GM21390 (cell line): ENCODE measurements around the gene SEC16A.

Source experiments
- ATAC-seq: cut with Tn5 transposase; IDR thresholded peaks from one replicate; pipeline ENCODE4 v1.9.1; 2021; ENCODE audit not compliant: unreplicated experiment

The SEC16A gene

DNA sequence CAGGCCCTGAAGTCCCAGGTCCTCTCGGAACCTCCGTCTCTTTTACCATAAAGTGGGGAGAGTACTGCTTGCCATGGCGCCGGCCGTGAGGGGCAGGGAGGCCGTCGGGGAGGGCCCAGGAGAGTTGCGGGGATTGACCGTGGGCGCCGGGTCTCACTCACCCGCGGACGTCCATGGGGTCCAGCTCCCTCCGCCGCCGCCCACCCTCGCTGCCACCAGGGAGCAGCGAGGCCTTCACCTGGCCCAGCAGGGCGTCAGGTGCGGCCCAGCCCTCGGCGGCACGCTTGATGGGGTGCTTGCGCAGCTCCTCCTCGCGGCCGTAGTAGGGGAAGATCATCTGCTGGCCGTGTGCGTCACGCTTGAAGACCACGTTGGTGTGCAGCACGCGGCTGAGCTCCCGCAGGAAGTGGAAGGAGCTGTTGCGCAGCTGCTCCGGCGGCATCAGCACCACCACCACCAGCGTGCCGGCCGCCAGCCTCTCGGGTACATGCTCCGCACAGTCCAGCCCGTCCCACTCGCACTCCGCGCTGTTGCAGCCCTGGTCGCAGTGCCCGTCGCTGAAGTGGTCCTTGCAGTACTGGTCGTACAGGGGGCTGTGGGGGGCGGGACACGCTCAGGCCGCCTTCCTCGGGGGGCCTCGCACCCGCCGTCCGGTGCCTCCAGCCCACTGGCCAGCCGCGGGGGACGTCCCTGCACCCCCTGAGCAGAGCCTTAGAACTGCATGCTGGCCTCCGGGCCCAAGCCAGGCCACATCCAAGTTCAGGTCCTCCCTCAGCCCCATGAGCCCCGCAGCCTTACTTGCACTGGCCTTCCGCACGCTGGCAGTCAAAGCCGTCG lies 21.9 kb upstream of the SEC16A start:
- no peak for ATAC-seq

DNA sequence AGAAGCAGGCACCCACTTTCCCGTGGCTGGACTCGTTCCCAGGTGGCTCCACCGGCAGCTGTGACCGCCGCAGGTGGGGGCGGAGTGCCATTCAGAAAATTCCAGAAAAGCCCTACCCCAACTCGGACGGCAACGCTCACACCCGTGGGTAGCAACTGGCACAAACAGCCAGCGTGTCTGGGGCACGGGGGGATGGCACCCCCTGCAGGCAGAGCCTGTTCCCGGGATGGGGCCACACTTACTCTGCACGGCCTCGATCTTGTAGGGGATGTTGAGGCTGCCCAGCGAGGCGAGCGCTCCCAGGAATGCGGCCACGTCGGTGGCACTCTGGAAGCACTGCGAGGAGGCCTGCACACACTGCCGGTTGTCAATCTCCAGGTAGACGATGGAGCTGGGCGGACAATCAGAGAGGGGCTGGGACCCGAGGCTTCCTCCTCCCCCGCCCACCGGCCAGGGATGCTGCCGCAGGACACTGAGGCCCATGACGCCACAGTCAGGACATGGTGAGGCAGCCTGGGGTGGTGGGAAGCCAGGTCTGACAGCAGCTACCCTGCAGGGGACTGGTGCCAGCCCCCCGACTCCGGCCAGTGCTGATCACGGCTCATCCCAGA lies 20.2 kb upstream of the SEC16A start:
- ATAC-seq, result no peak

DNA sequence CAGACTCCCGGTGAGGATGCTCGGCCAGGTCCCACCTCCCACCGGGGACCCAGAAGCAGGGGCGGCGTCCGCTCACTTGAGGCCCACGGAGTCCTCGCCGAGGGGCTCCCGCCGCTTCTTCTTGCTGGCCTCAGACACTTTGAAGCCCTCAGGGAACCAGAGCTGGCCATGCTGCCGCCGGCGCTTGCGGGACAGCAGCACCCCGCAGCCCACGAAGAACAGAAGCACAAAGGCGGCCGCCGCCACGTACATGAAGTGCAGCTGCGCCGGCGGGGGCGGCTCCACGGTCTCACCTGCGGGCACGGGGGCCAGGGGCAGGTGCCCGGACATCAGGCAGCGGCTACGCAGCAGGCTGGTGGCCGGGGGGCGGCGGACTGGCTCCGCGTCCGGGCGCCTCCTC lies 19.4 kb upstream of the SEC16A start:
- ATAC-seq, result no peak

DNA sequence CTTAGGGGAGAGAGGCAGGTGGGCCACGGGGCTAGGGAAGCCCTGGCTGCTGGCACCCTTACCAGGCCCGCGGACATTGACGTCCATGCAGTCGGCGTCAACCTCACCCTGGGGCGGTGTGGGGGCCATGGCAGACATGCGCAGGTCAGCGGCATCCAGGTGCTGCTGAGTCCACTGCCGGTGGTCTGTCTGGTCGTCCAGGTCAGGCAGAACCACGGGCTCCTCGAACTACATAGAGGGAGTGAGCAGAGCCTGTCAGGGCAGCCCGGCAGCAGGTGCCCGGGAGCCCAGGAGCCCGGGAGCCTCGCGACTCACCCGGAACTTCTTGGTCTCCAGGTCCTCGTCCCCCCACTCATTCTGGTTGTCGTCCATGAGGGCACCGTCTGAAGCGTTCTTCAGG lies 18.8 kb upstream of the SEC16A start:
- ATAC-seq, result no peak

DNA sequence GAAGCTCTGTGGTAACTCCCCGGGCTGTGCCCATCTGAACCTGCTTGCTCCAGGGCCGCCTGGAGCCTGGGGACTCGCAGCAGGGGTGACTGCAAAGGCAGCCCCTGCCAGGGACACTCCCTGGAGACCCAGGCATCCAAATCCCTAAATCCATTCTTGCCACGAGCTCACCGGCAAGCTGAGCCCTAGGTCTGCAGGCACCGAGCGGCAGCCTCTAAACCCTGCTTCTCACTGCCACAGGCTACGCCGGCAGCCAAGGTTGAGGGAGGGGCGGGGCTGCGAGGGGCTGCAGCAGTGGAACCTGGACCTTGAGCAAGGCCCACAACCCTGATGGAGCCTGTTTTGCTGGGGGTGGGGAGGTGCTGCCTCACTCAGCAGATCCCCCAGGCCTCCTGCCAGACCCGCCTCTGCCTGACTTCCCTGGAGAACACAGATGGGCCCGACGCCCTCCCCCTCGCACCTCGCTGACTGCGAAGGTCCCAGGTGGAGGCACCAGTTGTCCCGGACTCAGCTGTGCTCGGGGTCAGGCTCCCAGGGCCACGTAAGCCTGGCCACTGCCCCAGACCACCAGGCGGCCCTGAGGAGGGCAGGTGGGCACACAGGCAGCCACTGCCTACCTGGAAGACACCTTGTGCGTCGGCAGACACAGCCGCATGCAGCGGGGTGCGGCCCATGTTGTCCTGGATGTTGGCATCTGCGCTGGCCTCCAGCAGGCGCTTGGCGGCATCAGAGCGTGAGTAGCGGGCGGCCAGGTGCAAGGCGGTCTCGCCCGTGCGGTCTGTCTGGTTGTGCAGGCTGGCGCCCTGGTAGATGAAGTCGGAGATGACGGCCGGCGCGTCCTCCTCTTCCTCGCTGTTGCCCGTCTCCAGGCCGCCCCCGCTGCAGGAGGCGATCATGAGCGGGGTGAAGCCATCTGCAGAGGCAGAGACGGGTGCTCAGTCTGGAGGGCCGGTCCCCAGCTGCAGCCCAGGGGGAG lies 17.4 kb upstream of the SEC16A start:
- ATAC-seq, result no peak

DNA sequence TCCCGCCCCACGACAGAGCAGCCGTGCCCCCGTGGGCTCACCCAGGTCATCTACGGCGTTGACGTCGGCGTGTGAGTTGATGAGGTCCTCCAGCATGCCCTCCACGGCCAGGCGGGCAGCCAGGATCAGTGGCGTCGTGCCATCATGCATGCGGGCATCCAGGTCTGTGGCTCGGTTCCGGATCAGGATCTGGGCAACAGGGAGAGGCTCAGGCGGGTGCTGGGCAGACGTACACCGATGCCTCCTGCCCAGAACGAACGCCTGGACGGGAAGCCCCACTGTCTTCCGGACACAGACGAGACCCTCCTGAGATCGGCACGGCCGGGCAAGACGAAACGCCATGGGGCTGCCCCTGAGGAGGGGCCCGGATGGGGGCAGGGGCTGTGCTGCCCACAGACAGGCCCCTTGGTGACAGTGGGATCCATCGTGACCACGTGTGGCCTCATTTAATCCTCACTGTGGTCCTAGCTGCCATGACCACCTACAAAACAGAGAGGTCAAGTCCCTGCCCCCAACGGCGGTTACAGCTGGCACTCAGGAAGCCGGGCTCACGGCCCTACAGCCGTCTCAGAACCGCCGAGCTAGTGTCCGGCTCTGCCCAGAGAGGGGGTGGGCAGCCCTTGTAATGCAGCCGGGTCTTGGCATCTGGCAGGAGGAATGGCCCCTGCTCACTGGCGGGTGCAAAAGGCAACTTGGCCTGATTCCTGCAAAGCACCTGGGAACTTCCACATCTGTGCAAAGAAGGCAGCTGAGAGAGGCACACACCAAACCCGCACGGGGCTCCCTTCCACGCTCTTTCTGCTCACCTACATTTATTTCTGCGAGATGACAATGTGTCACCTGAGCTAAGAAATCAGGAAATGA lies 16.5 kb upstream of the SEC16A start:
- ATAC-seq, result no peak

DNA sequence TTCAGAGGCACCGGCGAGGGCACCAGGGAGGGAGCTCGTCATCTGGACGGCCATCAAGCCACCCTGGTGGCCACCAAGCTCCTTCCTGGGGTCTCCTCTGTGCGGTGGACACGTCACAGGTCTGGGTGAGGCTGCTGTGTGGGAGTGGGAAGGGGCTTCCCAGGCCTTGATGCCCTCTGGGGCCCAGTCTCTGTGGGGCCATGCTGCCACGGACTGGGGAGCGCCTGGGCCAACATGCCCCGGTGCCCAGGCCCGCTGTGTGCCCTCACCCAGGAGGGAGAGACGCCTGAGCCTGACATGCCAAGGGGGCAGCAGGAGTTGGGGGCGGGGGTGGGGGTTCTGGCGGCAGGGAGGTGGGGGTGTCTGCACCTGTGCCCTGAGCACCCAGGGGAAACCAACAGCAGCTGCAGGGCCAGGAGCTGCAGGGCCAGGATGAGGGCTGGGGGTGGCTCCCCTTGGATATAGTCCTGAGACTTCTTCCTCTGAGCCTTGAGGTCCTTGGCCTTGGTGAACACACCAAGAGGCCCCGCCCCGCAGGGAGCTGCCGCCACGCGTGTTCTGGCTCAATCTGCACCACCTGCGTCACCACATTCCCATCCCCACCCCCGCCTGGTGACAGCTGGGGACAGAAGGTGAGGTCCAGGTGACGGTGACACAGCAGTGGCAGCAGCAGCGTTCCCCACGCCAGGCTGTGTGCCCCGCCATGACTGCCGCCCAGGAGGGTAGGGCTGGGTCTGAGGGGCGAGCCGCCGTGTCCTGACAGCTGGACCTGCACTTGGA lies 15.3 kb upstream of the SEC16A start:
- ATAC-seq, result no peak

- no peak for ATAC-seq
Observed at GRCh38 chr9:136496801-136497620, 14.2 kb upstream of the SEC16A start.

DNA sequence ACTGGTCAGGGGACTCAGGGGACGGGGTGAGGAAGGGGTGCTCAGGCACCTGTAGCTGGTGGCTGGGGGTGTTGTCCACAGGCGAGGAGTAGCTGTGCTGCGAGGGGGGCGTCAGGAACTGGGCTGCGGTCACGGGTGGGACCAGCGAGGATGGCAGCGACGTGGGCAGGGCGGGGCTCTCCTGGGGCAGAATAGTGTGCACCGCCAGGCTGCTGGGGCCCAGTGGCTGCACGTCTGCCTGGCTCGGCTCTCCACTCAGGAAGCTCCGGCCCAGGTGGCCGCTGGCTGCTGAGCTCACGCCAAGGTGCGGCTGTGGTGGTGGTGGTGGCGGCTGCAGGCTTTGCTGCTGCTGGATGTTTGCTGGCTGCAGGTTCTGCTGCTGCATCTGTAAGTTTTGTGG lies 13.3 kb upstream of the SEC16A start:
- ATAC-seq, result no peak

- ATAC-seq, result no peak
Observed at GRCh38 chr9:136495238-136495800, 12.5 kb upstream of the SEC16A start.

- ATAC-seq, result no peak
Observed at GRCh38 chr9:136494531-136495215, 11.8 kb upstream of the SEC16A start.

- no peak for ATAC-seq
Observed at GRCh38 chr9:136494012-136494411, 11.2 kb upstream of the SEC16A start.

GRCh38 chr9:136493567-136493971 lies 10.7 kb upstream of the SEC16A start:
- ATAC-seq, result no peak

DNA sequence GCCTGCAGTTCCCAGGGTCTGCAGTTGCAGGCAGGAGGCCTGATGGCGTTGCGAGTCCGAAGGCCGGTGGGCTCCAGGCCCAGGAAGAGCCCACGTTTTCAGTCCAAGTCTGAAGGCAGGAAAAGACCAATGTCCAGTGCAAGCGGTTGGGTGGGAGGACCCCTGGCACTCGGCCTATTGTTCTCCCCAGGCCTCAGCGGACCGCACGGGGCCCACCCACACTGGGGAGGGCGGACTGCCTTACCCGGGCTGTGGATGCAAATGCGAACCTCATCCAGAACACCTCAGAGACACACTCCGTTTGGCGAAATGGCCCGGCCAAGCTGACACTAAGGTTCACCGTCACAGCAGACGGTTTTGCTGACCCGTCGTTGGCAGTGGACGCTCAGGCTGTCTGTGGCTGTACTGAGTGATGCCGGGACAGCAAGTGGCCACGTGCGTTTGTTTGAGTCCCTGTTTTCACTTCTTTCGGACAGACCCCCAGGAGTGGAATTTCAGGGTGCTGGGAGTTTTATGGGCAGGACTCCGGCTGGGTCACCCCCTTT lies 10.2 kb upstream of the SEC16A start:
- ATAC-seq, result no peak

- no peak for ATAC-seq
Observed at GRCh38 chr9:136489731-136490130, 6.9 kb upstream of the SEC16A start.

GRCh38 chr9:136488247-136489214 lies 5.7 kb upstream of the SEC16A start:
- no peak for ATAC-seq

- no peak for ATAC-seq
Observed at GRCh38 chr9:136487672-136488071, 4.8 kb upstream of the SEC16A start.
